SK-N-MC (cell line): ENCODE measurements around the gene RBMS1.

Source experiments
- EZH2 ChIP-seq: fragments of 200-600 bp; sonication (generic); IDR thresholded peaks from one replicate; pipeline ENCODE4 v1.6.1; 2017; ENCODE audit warnings: antibody characterized with exemption
- FOXP2 ChIP-seq: optimal IDR thresholded peaks from 2 replicates; pipeline ENCODE3; 2011; ENCODE audit warnings: mild to moderate bottlenecking, moderate library complexity; ENCODE audit not compliant: insufficient read depth; ENCODE audit errors: extremely low read length, control extremely low read depth
- POLR2AphosphoS5 ChIP-seq: IDR thresholded peaks from 2 replicates; pipeline ENCODE4 v1.6.1; 2012; ENCODE audit warnings: mild to moderate bottlenecking, low read depth, low read length, borderline replicate concordance

GRCh38 chr2:160469621-160470204, 23.9 kb downstream of the RBMS1 start:
- TF ChIP-seq EZH2 (no peak), POLR2AphosphoS5 (no peak), FOXP2 (no peak)
